IMR-90 (cell line): ENCODE results near the gene BBS1. TPM values are rescaled to one million over a fixed set of nuclear protein-coding genes. Genes with fewer than 3 reads are reported as not detected.

Experiments
- ATAC-seq: fragments of 200-7000 bp; cut with Tn5 transposase; 2 replicates; pipeline ENCODE4 v1.9.1; 2020; ENCODE audit warnings: low read depth, mild to moderate bottlenecking, moderate library complexity
- BruUV-seq: library from RNA; stranded (reverse); fragments of 400-500 nt; replicated peaks from 2 replicates; lab custom pipeline; 2021; lab: Mats Ljungman, UMichigan
- CTCF ChIA-PET: fragments of 300-600 bp; formaldehyde crosslinking; extraction: SDS; loops from one replicate; lab custom pipeline; 2021; ENCODE audit warnings: antibody characterized with exemption; lab: Yijun Ruan, JAX
- POLR2A ChIA-PET: fragments of 300-600 bp; sonication (Branson Sonifier 250); formaldehyde crosslinking; loops from one replicate; lab custom pipeline; 2022; ENCODE audit warnings: antibody characterized with exemption; ENCODE audit not compliant: unreplicated experiment; lab: Charles Lee
- DNase-seq: peaks from one replicate; pipeline ENCODE4 v3.0.0; 2013
- H2AFZ ChIP-seq: replicated peaks from 2 replicates; pipeline ENCODE3; 2013; ENCODE audit warnings: low read length, mild to moderate bottlenecking; ENCODE audit not compliant: poor library complexity
- H2AK5ac ChIP-seq: 2 replicates; pipeline ENCODE4 v1.6.1; 2013; ENCODE audit warnings: low read depth, low read length, inconsistent platforms
- H2AK9ac ChIP-seq: replicated peaks from 2 replicates; pipeline ENCODE3; 2013; ENCODE audit warnings: mild to moderate bottlenecking, low read depth, low read length, moderate library complexity; ENCODE audit not compliant: poor library complexity
- H2BK120ac ChIP-seq: 2 replicates; pipeline ENCODE4 v1.6.1; 2013; ENCODE audit warnings: low read depth, low read length, inconsistent platforms
- H2BK15ac ChIP-seq: 3 replicates; pipeline ENCODE4 v1.6.1; 2013; ENCODE audit warnings: low read depth, low read length, inconsistent platforms
- H2BK20ac ChIP-seq: 2 replicates; pipeline ENCODE4 v1.6.1; 2013; ENCODE audit warnings: low read depth, mild to moderate bottlenecking, inconsistent platforms, low read length, moderate library complexity
- H2BK5ac ChIP-seq: 2 replicates; pipeline ENCODE4 v1.6.1; 2013; ENCODE audit warnings: mild to moderate bottlenecking, low read depth, low read length, inconsistent platforms; ENCODE audit not compliant: poor library complexity, severe bottlenecking
- H3K14ac ChIP-seq: replicated peaks from 2 replicates; pipeline ENCODE4 v1.6.1; 2013; ENCODE audit warnings: low read depth, low read length, inconsistent platforms
- H3K18ac ChIP-seq: 2 replicates; pipeline ENCODE4 v1.6.1; 2013; ENCODE audit warnings: low read depth, low read length, control low read depth
- H3K23ac ChIP-seq: 2 replicates; pipeline ENCODE4 v1.6.1; 2013; ENCODE audit warnings: low read depth, low read length, inconsistent platforms
- H3K27ac ChIP-seq: 2 replicates; pipeline ENCODE4 v1.5.1; 2013; ENCODE audit warnings: mild to moderate bottlenecking, control low read depth, low read length; ENCODE audit not compliant: insufficient read depth
- H3K27me3 ChIP-seq: 2 replicates; pipeline ENCODE4 v1.6.1; 2013; ENCODE audit warnings: low read length; ENCODE audit not compliant: control insufficient read depth, insufficient read depth
- H3K36me3 ChIP-seq: 2 replicates; pipeline ENCODE4 v1.6.1; 2013; ENCODE audit warnings: low read length, mixed read lengths; ENCODE audit not compliant: control insufficient read depth, insufficient read depth
- H3K4ac ChIP-seq: 2 replicates; pipeline ENCODE4 v1.6.1; 2013; ENCODE audit warnings: low read depth, low read length, inconsistent platforms
- H3K4me1 ChIP-seq: 2 replicates; pipeline ENCODE4 v1.6.1; 2013; ENCODE audit warnings: low read length, mixed read lengths; ENCODE audit not compliant: control insufficient read depth, insufficient read depth
- H3K4me2 ChIP-seq: 2 replicates; pipeline ENCODE4 v1.6.1; 2013; ENCODE audit warnings: low read depth, mild to moderate bottlenecking, control low read depth, low read length, moderate library complexity
- H3K4me3 ChIP-seq: 2 replicates; pipeline ENCODE4 v1.5.1; 2013; ENCODE audit warnings: low read depth, mild to moderate bottlenecking, control low read depth, low read length, moderate library complexity; ENCODE audit not compliant: insufficient read depth
- H3K56ac ChIP-seq: 2 replicates; pipeline ENCODE4 v1.6.1; 2013; ENCODE audit warnings: low read length, inconsistent platforms; ENCODE audit not compliant: insufficient read depth; ENCODE audit errors: extremely low read depth
- H3K79me1 ChIP-seq, 2 experiments: 2 replicates each; pipeline ENCODE4 v1.6.1; 2013; ENCODE audit warnings: low read length in 2 of 2, inconsistent platforms in 1 of 2, low read depth in 1 of 2
- H3K9ac ChIP-seq: 2 replicates; pipeline ENCODE4 v1.6.1; 2013; ENCODE audit warnings: low read depth, low read length, control low read depth
- H3K9me1 ChIP-seq: 2 replicates; pipeline ENCODE4 v1.6.1; 2013; ENCODE audit warnings: low read length, inconsistent platforms; ENCODE audit not compliant: insufficient read depth
- H3K9me3 ChIP-seq: 2 replicates; pipeline ENCODE4 v1.6.1; 2013; ENCODE audit warnings: low read length; ENCODE audit not compliant: control insufficient read depth, insufficient read depth
- H4K20me1 ChIP-seq: 2 replicates; pipeline ENCODE4 v1.6.1; 2013; ENCODE audit warnings: low read length, inconsistent platforms; ENCODE audit not compliant: insufficient read depth
- H4K5ac ChIP-seq: 2 replicates; pipeline ENCODE4 v1.6.1; 2013; ENCODE audit warnings: mild to moderate bottlenecking, low read depth, low read length, control low read depth
- H4K8ac ChIP-seq, 2 experiments: 2 replicates each; pipeline ENCODE4 v1.6.1; 2013; ENCODE audit warnings: low read depth in 2 of 2, low read length in 2 of 2, control low read depth in 1 of 2, inconsistent platforms in 1 of 2
- H4K91ac ChIP-seq: 2 replicates; pipeline ENCODE4 v1.6.1; 2013; ENCODE audit warnings: low read depth, low read length, inconsistent platforms; ENCODE audit not compliant: insufficient read depth
- BHLHE40 ChIP-seq: fragments of 150-350 bp; IDR thresholded peaks from 2 replicates; pipeline ENCODE4 v1.6.1; 2016; ENCODE audit warnings: mild to moderate bottlenecking, low read depth, low read length
- CEBPB ChIP-seq: IDR thresholded peaks from 2 replicates; pipeline ENCODE4 v1.6.1; 2012; ENCODE audit warnings: low read depth, low read length, improper control_type of control experiment
- CHD1 ChIP-seq: IDR thresholded peaks from 2 replicates; pipeline ENCODE4 v1.6.1; 2012; ENCODE audit warnings: low read depth, low read length, improper control_type of control experiment
- FOS ChIP-seq: fragments of 150-350 bp; IDR thresholded peaks from 2 replicates; pipeline ENCODE4 v1.6.1; 2016; ENCODE audit warnings: low read depth, low read length
- MAFK ChIP-seq: IDR thresholded peaks from 2 replicates; pipeline ENCODE4 v1.6.1; 2012; ENCODE audit warnings: low read depth, low read length, improper control_type of control experiment
- MAZ ChIP-seq: IDR thresholded peaks from 2 replicates; pipeline ENCODE4 v1.6.1; 2012; ENCODE audit warnings: low read depth, mild to moderate bottlenecking, low read length, improper control_type of control experiment, moderate library complexity, borderline replicate concordance
- MXI1 ChIP-seq: IDR thresholded peaks from 2 replicates; pipeline ENCODE4 v1.6.1; 2012; ENCODE audit warnings: low read depth, mild to moderate bottlenecking, low read length, moderate library complexity, borderline replicate concordance
- NFE2L2 ChIP-seq: fragments of 150-350 bp; IDR thresholded peaks from 2 replicates; pipeline ENCODE4 v1.6.1; 2016; ENCODE audit warnings: low read depth, mild to moderate bottlenecking, low read length
- POLR2A ChIP-seq: IDR thresholded peaks from 2 replicates; pipeline ENCODE4 v1.6.1; 2012; ENCODE audit warnings: mild to moderate bottlenecking, low read depth, low read length
- RAD21 ChIP-seq: IDR thresholded peaks from 2 replicates; pipeline ENCODE4 v1.6.1; 2012; ENCODE audit warnings: low read length, improper control_type of control experiment
- RCOR1 ChIP-seq: IDR thresholded peaks from 2 replicates; pipeline ENCODE4 v1.6.1; 2012; ENCODE audit warnings: mild to moderate bottlenecking, low read length, improper control_type of control experiment; ENCODE audit not compliant: insufficient replicate concordance
- RFX5 ChIP-seq: IDR thresholded peaks from 2 replicates; pipeline ENCODE4 v1.8.0; 2012; ENCODE audit warnings: low read depth, mild to moderate bottlenecking, low read length, moderate library complexity
- WGBS, 2 experiments: methylation state at CpG; one replicate each; pipeline versions ENCODE4 v1.1.5 to v1.1.7; 2013; ENCODE audit warnings: missing lambda C conversion rate in 2 of 2; ENCODE audit not compliant: insufficient read length in 1 of 2; ENCODE audit errors: extremely low coverage in 2 of 2; 5-methylcytosine and 5-hydroxymethylcytosine counted together
- dilution Hi-C: fragments of 300-500 bp; cut with HindIII; formaldehyde crosslinking; loops from one replicate; pipeline ENCODE4 v1.14.3; 2018; ENCODE audit warnings: low sequenced_read_pairs; ENCODE audit not compliant: unreplicated experiment
- in situ Hi-C: fragments of 300-500 bp; cut with MboI; formaldehyde crosslinking; loops from 3 replicates; pipeline ENCODE4 v1.14.3; 2019; ENCODE audit warnings: low sequenced_read_pairs, inconsistent platforms, mixed read lengths
- intact Hi-C: fragments of 100-400 bp; cut with micrococcal nuclease; formaldehyde crosslinking; loops from 2 replicates; pipeline ENCODE4 v1.10.0; 2022
- polyA plus RNA-seq, 3 experiments: library from polyadenylated mRNA; depleted of rRNA; stranded (reverse); fragments of >200 nt; gene quantifications; 2 replicates each; pipeline ENCODE4 v1.2.3, GENCODE V29; 2012; ENCODE audit warnings: low replicate concordance in 1 of 3
- total RNA-seq: library from RNA; depleted of rRNA; stranded (reverse); fragments of >200 nt; gene quantifications from 2 replicates; pipeline ENCODE4 v1.2.3, GENCODE V29; 2012
- TF ChIP-seq, protein P1 (sequence below): conservative IDR thresholded peaks from 2 replicates; pipeline ENCODE4 v1.5.1; 2012; ENCODE audit warnings: mild to moderate bottlenecking, low read depth, low read length, improper control_type of control experiment
- TF ChIP-seq, protein P2 (sequence below): fragments of 150-350 bp; IDR thresholded peaks from 2 replicates; pipeline ENCODE4 v1.6.1; 2016; ENCODE audit warnings: low read depth, mild to moderate bottlenecking, low read length, moderate library complexity, borderline replicate concordance

BBS1 gene
- total and polyA plus RNA-seq, 2 of the 4 experiments (the other 2 are of a cell fraction): 16.5 to 20.6 TPM

GRCh38 chr11:66559866-66560676 lies 49.6 kb downstream of the BBS1 start:
- Histone ChIP-seq H3K4me3 (no peak overlapping the region), H2AFZ (peak overlapping the region; percentile 5), H3K14ac (no peak overlapping the region), H3K18ac (no peak overlapping the region), H2BK15ac (no peak overlapping the region), H3K9ac (no peak overlapping the region), H3K36me3 (no peaks in the 10 kb centered on the region), H4K20me1 (no peaks in the 10 kb centered on the region), H4K8ac (no peak overlapping the region), H2AK9ac (no peak overlapping the region), H4K5ac (no peak overlapping the region), H3K23ac (no peak overlapping the region), H2BK5ac (no peak overlapping the region), H3K56ac (no peak overlapping the region), H2BK120ac (no peak overlapping the region), H2AK5ac (no peak overlapping the region), H3K9me3 (no peaks in the 10 kb centered on the region), H2BK20ac (no peak overlapping the region), H3K4me2 (no peak overlapping the region), H3K4me1 (peaks cover 2% of the 10 kb centered on the region; the same call in 1 of the 2 replicates), H3K9me1 (peaks cover 4% of the 10 kb centered on the region; the same call in 1 of the 2 replicates), H4K91ac (no peak overlapping the region), H3K27me3 (peaks cover 29% of the 10 kb centered on the region), H3K4ac (no peak overlapping the region), H3K27ac (no peak overlapping the region), H3K79me1 (no peaks in the 10 kb centered on the region)
- BruUV-seq: no TSS peak
- DNase-seq (no peak), ATAC-seq (no peak)
- POLR2A ChIA-PET: no interaction called here
- CTCF ChIA-PET: no interaction called here
- TF ChIP-seq FOS (no peak), NFE2L2 (no peak), BHLHE40 (no peak), MAFK (no peak), RAD21 (no peak), MXI1 (no peak), CEBPB (no peak), CHD1 (no peak), RFX5 (no peak), POLR2A (no peak), RCOR1 (no peak), MAZ (no peak)
- TF ChIP-seq, protein P1, sequence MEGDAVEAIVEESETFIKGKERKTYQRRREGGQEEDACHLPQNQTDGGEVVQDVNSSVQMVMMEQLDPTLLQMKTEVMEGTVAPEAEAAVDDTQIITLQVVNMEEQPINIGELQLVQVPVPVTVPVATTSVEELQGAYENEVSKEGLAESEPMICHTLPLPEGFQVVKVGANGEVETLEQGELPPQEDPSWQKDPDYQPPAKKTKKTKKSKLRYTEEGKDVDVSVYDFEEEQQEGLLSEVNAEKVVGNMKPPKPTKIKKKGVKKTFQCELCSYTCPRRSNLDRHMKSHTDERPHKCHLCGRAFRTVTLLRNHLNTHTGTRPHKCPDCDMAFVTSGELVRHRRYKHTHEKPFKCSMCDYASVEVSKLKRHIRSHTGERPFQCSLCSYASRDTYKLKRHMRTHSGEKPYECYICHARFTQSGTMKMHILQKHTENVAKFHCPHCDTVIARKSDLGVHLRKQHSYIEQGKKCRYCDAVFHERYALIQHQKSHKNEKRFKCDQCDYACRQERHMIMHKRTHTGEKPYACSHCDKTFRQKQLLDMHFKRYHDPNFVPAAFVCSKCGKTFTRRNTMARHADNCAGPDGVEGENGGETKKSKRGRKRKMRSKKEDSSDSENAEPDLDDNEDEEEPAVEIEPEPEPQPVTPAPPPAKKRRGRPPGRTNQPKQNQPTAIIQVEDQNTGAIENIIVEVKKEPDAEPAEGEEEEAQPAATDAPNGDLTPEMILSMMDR: no peak
- TF ChIP-seq, protein P2, sequence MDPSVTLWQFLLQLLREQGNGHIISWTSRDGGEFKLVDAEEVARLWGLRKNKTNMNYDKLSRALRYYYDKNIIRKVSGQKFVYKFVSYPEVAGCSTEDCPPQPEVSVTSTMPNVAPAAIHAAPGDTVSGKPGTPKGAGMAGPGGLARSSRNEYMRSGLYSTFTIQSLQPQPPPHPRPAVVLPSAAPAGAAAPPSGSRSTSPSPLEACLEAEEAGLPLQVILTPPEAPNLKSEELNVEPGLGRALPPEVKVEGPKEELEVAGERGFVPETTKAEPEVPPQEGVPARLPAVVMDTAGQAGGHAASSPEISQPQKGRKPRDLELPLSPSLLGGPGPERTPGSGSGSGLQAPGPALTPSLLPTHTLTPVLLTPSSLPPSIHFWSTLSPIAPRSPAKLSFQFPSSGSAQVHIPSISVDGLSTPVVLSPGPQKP: no peak
- in situ Hi-C loops (no loop called here), dilution Hi-C loops (no loop called here), intact Hi-C loops (no loop called here)
- 74% methylated on average over 9 of the region's 27 CpGs; no CpG with 5 or more reads in 1 of the 2 experiments for WGBS, 2 experiments
